ELF-1 (cell line): Measurements from ENCODE around the gene ADRA2C.

ENCODE experiments used
- DNase-seq: peaks from one replicate; pipeline ENCODE4 v3.0.0-alpha.2; 2016; ENCODE audit warnings: low read depth, low spot score

Gene ADRA2C

GRCh38 chr4:3733195-3733594 lies 33.0 kb upstream of the ADRA2C start:
- DNase-seq: no peak

GRCh38 chr4:3735196-3735595 lies 31.0 kb upstream of the ADRA2C start:
- DNase-seq: no peak

GRCh38 chr4:3736290-3736689 lies 29.9 kb upstream of the ADRA2C start:
- DNase-seq: no peak

GRCh38 chr4:3736806-3737205 lies 29.4 kb upstream of the ADRA2C start:
- no peak for DNase-seq

GRCh38 chr4:3739577-3739976 lies 26.6 kb upstream of the ADRA2C start:
- no peak for DNase-seq

- DNase-seq: no peak
Measured at GRCh38 chr4:3740256-3740655, 25.9 kb upstream of the ADRA2C start.

GRCh38 chr4:3741217-3742011 lies 24.8 kb upstream of the ADRA2C start:
- no peak for DNase-seq

GRCh38 chr4:3742610-3743009 lies 23.6 kb upstream of the ADRA2C start:
- no peak for DNase-seq

- DNase-seq: no peak
Measured at GRCh38 chr4:3744232-3744631, 22.0 kb upstream of the ADRA2C start.

- DNase-seq: no peak
Measured at GRCh38 chr4:3744901-3745300, 21.3 kb upstream of the ADRA2C start.

DNA sequence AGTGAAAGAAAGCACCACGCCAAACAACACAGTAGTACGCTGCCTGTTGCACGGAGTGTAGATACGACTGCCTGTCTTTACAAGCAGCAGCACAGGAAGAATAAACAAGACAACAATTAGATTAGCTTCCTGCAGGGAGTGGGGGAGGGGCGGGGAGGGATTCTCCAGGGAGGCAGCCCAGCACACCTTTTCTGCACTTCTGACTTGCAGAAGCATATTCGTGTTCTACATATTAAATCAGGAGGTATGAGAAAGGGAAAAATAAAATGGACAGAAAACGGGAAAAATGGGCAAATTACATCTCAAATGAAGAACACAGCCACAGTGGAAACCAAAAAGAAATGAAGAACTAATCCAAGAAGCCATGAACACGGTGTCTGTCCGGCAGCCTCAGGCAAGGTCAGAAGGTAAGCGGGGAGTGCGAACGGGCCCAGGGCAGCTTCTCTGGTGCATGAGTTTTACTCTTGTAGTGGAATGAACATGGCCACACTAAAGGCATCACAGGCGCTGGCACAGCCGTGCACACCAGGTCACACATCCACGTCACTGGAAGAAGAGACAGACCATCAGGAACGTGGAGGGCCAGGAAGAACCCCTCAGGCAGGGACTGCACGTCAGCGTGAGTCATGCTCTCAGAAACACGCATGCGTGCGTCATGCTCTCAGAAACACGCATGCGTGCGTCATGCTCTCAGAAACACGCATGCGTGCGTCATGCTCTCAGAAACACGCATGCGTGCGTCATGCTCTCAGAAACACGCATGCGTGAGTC lies 20.1 kb upstream of the ADRA2C start:
- no peak for DNase-seq

DNA sequence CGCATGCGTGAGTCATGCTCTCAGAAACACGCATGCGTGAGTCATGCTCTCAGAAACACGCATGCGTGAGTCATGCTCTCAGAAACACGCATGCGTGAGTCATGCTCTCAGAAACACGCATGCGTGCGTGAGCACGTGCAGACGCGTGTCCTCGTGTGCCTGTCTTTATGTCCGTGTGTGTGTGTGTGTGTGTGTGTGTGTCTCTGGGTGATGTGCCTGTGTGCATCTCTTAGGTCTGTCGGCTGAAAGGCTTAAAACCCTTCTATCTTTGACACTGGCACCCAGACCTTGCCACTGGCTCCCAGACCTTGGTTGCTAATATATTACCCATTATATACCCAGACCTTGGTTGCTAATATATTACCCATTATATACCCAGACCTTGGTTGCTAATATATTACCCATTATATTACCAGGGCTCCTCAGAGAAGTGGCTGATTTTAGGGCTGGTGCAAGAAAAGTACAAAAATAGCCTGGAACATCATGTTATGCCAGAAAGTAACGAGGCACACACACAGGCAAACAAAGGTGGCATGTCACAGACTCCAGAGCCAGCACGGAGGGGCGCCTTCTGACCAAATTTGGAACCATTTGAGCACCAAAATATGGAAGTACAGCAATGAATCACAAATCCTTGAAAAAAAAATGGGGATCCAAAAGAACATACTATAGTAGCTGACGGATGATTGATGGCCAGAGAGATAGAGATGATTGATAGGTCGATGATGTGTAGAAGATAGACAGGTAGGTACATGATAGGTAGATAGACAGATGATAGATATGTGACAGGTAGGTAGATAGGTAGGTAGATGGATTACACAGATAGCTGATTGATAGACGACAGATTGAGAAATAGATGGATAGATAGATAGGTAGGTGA lies 19.2 kb upstream of the ADRA2C start:
- no peak for DNase-seq

GRCh38 chr4:3747581-3747904 lies 18.6 kb upstream of the ADRA2C start:
- peak; percentile 81 for DNase-seq

- DNase-seq: no peak
Measured at GRCh38 chr4:3748136-3748898, 17.9 kb upstream of the ADRA2C start.

GRCh38 chr4:3749081-3749480 lies 17.1 kb upstream of the ADRA2C start:
- DNase-seq: no peak

DNA sequence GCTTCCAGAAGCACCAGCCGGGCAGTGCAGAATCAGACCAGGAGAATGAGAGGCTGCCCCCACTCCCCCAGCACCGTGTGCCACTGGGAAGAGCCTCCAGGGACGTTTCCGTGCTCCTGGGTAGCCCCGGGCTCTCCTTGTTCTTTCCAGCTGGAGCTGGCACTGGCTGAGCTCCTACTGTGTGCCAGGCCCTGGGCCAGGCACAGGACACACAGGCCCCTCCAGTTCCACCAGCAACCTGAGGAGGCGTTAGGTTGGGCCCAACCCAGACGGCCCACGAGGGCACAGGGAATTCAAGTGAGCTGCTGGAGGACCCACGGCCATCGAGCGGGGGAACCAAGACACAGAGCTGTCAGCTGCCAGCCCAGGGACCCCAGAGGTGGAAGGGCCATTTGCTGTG lies 15.9 kb upstream of the ADRA2C start:
- DNase-seq: no peak

DNA sequence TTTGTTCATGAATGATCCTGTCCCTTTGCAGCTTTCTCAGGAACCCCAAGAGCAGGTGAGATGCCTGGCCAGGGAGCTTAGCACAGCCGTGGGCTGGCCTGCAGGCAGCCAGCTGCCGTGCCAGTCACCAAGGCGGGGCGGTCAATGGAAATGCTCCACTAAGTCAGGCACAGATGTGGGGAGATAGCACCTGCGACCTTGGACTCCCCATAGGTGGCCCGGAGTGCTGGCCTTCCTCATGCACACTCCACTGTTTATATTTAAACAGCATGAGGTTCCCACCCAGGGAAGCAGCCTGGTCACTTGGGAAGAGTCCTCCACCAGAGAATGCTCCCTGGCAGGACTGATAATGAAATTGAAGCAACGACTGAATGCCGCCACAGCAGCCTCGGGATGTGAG lies 14.2 kb upstream of the ADRA2C start:
- no peak for DNase-seq

DNA sequence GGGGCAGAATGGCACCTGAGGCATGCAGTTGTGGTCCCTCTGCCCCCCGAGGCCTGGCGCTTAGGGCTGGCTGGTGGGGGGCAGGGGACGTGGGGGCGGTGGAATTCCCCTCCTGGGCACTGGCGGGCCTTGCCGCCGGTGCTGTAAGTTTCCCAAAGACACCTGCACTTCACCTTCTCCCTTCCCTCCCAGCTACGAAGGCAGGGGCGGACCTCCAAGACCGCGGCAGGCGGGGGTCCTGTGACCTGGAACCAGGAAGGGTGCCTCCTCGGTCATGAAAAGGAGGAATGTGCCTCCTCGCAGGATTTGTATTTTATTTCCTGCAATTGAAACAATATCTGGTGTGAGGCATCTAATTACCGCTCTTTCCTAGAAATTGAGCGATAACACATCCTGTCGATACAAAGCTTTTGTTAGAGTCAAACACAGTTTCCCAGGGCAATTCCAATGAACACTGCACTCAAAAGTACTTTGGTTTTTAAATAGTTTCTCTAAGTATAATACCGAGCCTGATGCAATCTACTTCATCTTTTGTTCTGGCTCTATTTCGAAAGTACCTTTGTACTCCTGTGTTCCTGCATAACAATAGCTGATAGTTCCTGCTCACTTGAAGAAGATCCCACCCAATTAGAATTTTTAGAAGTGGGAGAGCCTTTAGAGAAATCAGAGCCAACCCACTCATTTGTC lies 12.3 kb upstream of the ADRA2C start:
- no peak for DNase-seq

- no peak for DNase-seq
Measured at GRCh38 chr4:3756343-3757059, 9.7 kb upstream of the ADRA2C start.

DNA sequence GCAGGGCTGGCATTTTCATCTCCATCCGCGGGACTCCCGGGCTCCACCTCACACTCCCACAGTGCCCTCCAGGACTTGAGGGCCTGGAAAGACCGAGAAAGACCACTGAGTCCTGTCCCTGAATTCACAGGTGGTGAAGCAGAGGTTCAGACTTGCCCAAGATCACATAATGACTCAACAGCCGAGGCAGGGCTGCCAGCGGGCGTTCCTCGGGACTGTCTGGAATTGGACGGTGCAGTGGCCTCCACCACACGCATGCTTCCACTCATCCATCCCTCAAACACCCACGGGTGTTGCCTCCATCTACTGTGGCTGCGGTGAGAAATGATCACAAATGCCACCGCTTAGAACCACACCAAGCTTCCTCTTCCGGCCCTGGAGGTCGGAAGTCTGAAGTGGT lies 6.9 kb upstream of the ADRA2C start:
- no peak for DNase-seq
